HepG2 (cell line): Measurements from ENCODE around the gene CDH23. TPM values are rescaled to one million over a fixed set of nuclear protein-coding genes. Genes with fewer than 3 reads are reported as not detected.

Source experiments
- ATAC-seq: fragments of 200-7000 bp; cut with Tn5 transposase; 3 replicates; pipeline ENCODE4 v1.9.1; 2020; ENCODE audit warnings: mild to moderate bottlenecking, moderate library complexity
- BruUV-seq: library from RNA; stranded (reverse); fragments of 400-500 nt; replicated peaks from 2 replicates; lab custom pipeline; 2021; lab: Mats Ljungman, UMichigan
- CTCF ChIA-PET: fragments of 300-600 bp; formaldehyde crosslinking; extraction: SDS; loops from one replicate; lab custom pipeline; 2021; ENCODE audit warnings: low total read pairs, inconsistent platforms, low intra/inter-chr PET ratio; lab: Yijun Ruan, JAX
- POLR2A ChIA-PET: fragments of 350-600 bp; sonication (Branson Sonifier 250); formaldehyde crosslinking; loops from one replicate; lab custom pipeline; 2020; ENCODE audit warnings: antibody characterized with exemption, inconsistent platforms; lab: Yijun Ruan, JAX
- DNase-seq: peaks from one replicate; pipeline ENCODE4 v3.0.0-alpha.2; 2015; ENCODE audit warnings: low spot score
- FAIRE-seq: peaks from 3 replicates; lab custom pipeline; 2011; peaks lifted over from hg19 to GRCh38; lab: Jason Lieb, UNC
- H2AFZ ChIP-seq: one replicate; pipeline ENCODE4 v1.6.1; 2011; ENCODE audit warnings: low read length, inconsistent platforms
- H3K27ac ChIP-seq: fragments of 300-600 bp; 3 replicates; pipeline ENCODE4 v1.8.0; 2011; ENCODE audit warnings: mixed run types, mild to moderate bottlenecking, mixed read lengths, low read length, inconsistent platforms; ENCODE audit not compliant: insufficient read depth; ENCODE audit errors: extremely low read length
- H3K27me3 ChIP-seq, 2 experiments: fragments of 200-600 bp in 1 of 2; 2 replicates in 1 of 2; 3 replicates in 1 of 2; pipeline versions ENCODE4 v1.6.0 to v1.8.0; 2011; ENCODE audit warnings: low read length in 2 of 2, mild to moderate bottlenecking in 2 of 2, moderate library complexity in 2 of 2, inconsistent platforms in 1 of 2; ENCODE audit not compliant: insufficient read depth in 2 of 2, control insufficient read depth in 1 of 2
- H3K36me3 ChIP-seq, 2 experiments: fragments of 200-600 bp in 1 of 2; replicated peaks in 1 of 2; 2 replicates in 1 of 2; 3 replicates in 1 of 2; pipeline versions ENCODE4 v1.5.1 to v1.8.0; 2011; ENCODE audit warnings: low read length in 2 of 2, inconsistent platforms in 1 of 2; ENCODE audit not compliant: insufficient read depth in 2 of 2, control insufficient read depth in 1 of 2
- H3K4me1 ChIP-seq: 2 replicates; pipeline ENCODE4 v1.5.1; 2012; ENCODE audit warnings: low read length, inconsistent platforms; ENCODE audit not compliant: insufficient read depth
- H3K4me2 ChIP-seq: 2 replicates; pipeline ENCODE4 v1.6.0; 2011; ENCODE audit warnings: low read depth, low read length, inconsistent platforms
- H3K4me3 ChIP-seq, 3 experiments: fragments of 200-600 bp in 1 of 3; sonication (generic), shearing (Covaris generic) in 1 of 3; replicated peaks in 1 of 3; 2 replicates each; pipeline ENCODE4 v1.5.1; 2011 to 2016; ENCODE audit warnings: low read length in 3 of 3, inconsistent platforms in 2 of 3, low read depth in 2 of 3, mild to moderate bottlenecking in 2 of 3, control low read depth in 1 of 3, mixed read lengths in 1 of 3; ENCODE audit not compliant: insufficient read depth in 1 of 3
- H3K79me2 ChIP-seq: one replicate; pipeline ENCODE4 v1.6.1; 2011; ENCODE audit warnings: low read length, inconsistent platforms; ENCODE audit not compliant: insufficient read depth
- H3K9ac ChIP-seq: 2 replicates; pipeline ENCODE4 v1.6.0; 2011; ENCODE audit warnings: mild to moderate bottlenecking, low read depth, low read length, inconsistent platforms; ENCODE audit not compliant: insufficient read depth
- H3K9me3 ChIP-seq: 2 replicates; pipeline ENCODE4 v1.5.1; 2012; ENCODE audit warnings: mild to moderate bottlenecking, low read length
- H4K20me1 ChIP-seq: 2 replicates; pipeline ENCODE4 v1.6.0; 2011; ENCODE audit warnings: inconsistent platforms, mild to moderate bottlenecking, low read length, moderate library complexity; ENCODE audit not compliant: insufficient read depth
- EED ChIP-seq: sonication (generic); formaldehyde crosslinking; IDR thresholded peaks from 2 replicates; pipeline ENCODE4 v1.5.0; 2020; ENCODE audit warnings: mild to moderate bottlenecking, missing genetic modification reagents
- HNRNPH1 ChIP-seq: fragments of 200-400 bp; formaldehyde crosslinking; optimal IDR thresholded peaks from 2 replicates; pipeline ENCODE3; 2017; ENCODE audit warnings: mild to moderate bottlenecking, low read depth, low read length
- ISL2 ChIP-seq: sonication (generic); formaldehyde crosslinking; IDR thresholded peaks from 2 replicates; pipeline ENCODE4 v1.5.0; 2020; ENCODE audit warnings: missing genetic modification reagents
- TBX3 ChIP-seq: fragments of 450-650 bp; IDR thresholded peaks from 2 replicates; pipeline ENCODE4 v1.6.1; 2017; ENCODE audit warnings: antibody characterized with exemption, mild to moderate bottlenecking, inconsistent platforms, borderline replicate concordance
- ZC3H13 ChIP-seq: sonication (generic); formaldehyde crosslinking; IDR thresholded peaks from 2 replicates; pipeline ENCODE4 v1.8.1; 2023; ENCODE audit warnings: mild to moderate bottlenecking, missing genetic modification reagents, moderate library complexity
- ZNF205 ChIP-seq: IDR thresholded peaks from 2 replicates; pipeline ENCODE4 v1.6.1; 2018; ENCODE audit warnings: missing biosample characterization, missing genetic modification reagents
- ZNF207 ChIP-seq: fragments of 450-650 bp; IDR thresholded peaks from 2 replicates; pipeline ENCODE4 v1.6.1; 2016; ENCODE audit warnings: antibody characterized with exemption, borderline replicate concordance
- ZNF33A ChIP-seq: sonication (generic); formaldehyde crosslinking; IDR thresholded peaks from 2 replicates; pipeline ENCODE4 v1.5.1; 2020; ENCODE audit warnings: missing genetic modification reagents, mild to moderate bottlenecking, moderate library complexity, borderline replicate concordance
- ZNF441 ChIP-seq: sonication (generic); formaldehyde crosslinking; IDR thresholded peaks from 2 replicates; pipeline ENCODE4 v1.7.0; 2021; ENCODE audit warnings: missing genetic modification reagents, borderline replicate concordance
- ZNF766 ChIP-seq: sonication (generic); formaldehyde crosslinking; IDR thresholded peaks from 2 replicates; pipeline ENCODE4 v1.5.0; 2020; ENCODE audit warnings: missing genetic modification reagents, borderline replicate concordance
- WGBS: methylation state at CpG from one replicate; pipeline ENCODE4 v1.1.6; 2017; ENCODE audit warnings: low lambda C conversion rate; 5-methylcytosine and 5-hydroxymethylcytosine counted together
- in situ Hi-C: cut with HindIII; loops from 2 replicates; pipeline ENCODE4 v1.10.0; 2017; ENCODE audit warnings: low pct_unique_long_range_greater_than_20kb; ENCODE audit not compliant: extremely low pct_ligation_motif_present
- intact Hi-C: fragments of 100-400 bp; cut with micrococcal nuclease; formaldehyde crosslinking; loops from one replicate; pipeline ENCODE4 v1.10.0; 2022; ENCODE audit not compliant: unreplicated experiment
- polyA plus RNA-seq, 8 experiments: library from polyadenylated mRNA; depleted of rRNA in 3 of 8; stranded (reverse) in 7 of 8; unstranded in 1 of 8; fragments of >200 nt; fragmentation: Illumina TruSeq in 4 of 8; extraction: Trizol in 4 of 8; gene quantifications; 2 replicates each; pipeline versions ENCODE4 v1.2.1 to v1.2.3, GENCODE V29; 2011 to 2016; ENCODE audit warnings: low read depth in 4 of 8, missing spikeins in 1 of 8, mixed read lengths in 1 of 8; ENCODE audit not compliant: insufficient read depth in 1 of 8
- total RNA-seq, 5 experiments: library from RNA; depleted of rRNA; stranded (reverse); fragments of >200 nt; fragmentation: Illumina TruSeq; extraction: Trizol; gene quantifications; 2 replicates each; pipeline ENCODE4 v1.2.3, GENCODE V29; 2016; ENCODE audit warnings: low read depth in 1 of 5
- TF ChIP-seq, protein P1 (sequence below): sonication (generic); formaldehyde crosslinking; IDR thresholded peaks from 2 replicates; pipeline ENCODE4 v1.8.0; 2022; ENCODE audit warnings: missing genetic modification reagents, mild to moderate bottlenecking, moderate library complexity, borderline replicate concordance
- TF ChIP-seq, protein P2 (sequence below): sonication (generic); formaldehyde crosslinking; IDR thresholded peaks from 2 replicates; pipeline ENCODE4 v1.4.0; 2020; ENCODE audit warnings: missing genetic modification reagents
- TF ChIP-seq, protein P3 (sequence below): sonication (generic); formaldehyde crosslinking; IDR thresholded peaks from 2 replicates; pipeline ENCODE4 v1.4.0; 2020; ENCODE audit warnings: mild to moderate bottlenecking, missing genetic modification reagents
- TF ChIP-seq, protein P4 (sequence below): fragments of 450-650 bp; IDR thresholded peaks from 2 replicates; pipeline ENCODE4 v1.6.1; 2016
- TF ChIP-seq, protein P5 (sequence below): sonication (generic); formaldehyde crosslinking; IDR thresholded peaks from 2 replicates; pipeline ENCODE4 v1.4.0; 2020; ENCODE audit warnings: missing genetic modification reagents, borderline replicate concordance
- TF ChIP-seq, protein P6 (sequence below): sonication (generic); formaldehyde crosslinking; IDR thresholded peaks from 2 replicates; pipeline ENCODE4 v1.5.0; 2020; ENCODE audit warnings: missing genetic modification reagents, mild to moderate bottlenecking, borderline replicate concordance

Gene CDH23
- total and polyA plus RNA-seq, 2 of the 13 experiments (the other 11 are each of a cell fraction or from before 2014, with no cell fraction given): 0.13 TPM; not detected in 1

DNA sequence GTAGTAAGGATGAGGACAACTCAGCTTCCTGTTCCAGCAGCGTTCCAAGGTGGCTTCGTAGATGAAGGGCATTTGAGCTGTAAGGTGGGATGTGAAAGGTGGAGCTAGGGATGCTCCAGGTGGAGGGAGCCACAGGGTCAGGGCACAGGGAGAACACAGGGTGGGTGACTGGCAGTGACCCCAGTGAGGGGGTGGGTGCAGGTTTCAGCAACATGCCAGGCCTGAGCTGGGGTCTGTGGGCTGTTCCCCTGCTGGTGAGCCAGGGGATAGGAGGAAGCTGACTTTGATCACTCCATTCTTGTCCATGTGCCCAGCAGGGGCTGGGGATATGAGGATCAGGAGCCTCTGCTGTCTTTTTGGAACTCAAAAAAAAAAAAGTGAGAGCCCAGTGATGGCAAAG, 33.2 kb downstream of the CDH23 start:
- Histone ChIP-seq H3K4me3 (no peak overlapping the region), H3K27me3 (peaks cover 0 to 10% of the 10 kb centered on the region in 2 experiments; a peak in 3 of 5 replicates), H2AFZ (no peak overlapping the region), H4K20me1 (peaks cover 3% of the 10 kb centered on the region; the same call in 1 of the 2 replicates), H3K36me3 (no peaks in the 10 kb centered on the region), H3K79me2 (no peaks in the 10 kb centered on the region), H3K4me2 (no peak overlapping the region), H3K27ac (no peak overlapping the region), H3K4me1 (no peaks in the 10 kb centered on the region), H3K9me3 (no peaks in the 10 kb centered on the region), H3K9ac (no peak overlapping the region)
- DNase-seq (no peak), ATAC-seq (peak; percentile 73), FAIRE-seq (no peak)
- ChIA-PET POLR2A (no interaction called here), CTCF (no interaction called here)
- in situ Hi-C loops (no loop called here), intact Hi-C loops (loop anchor here (10.0 kb wide), 1 partner anchor 115 kb away; the partner anchor contains the start of gene SLC29A3)
- BruUV-seq: no TSS peak
- 0% methylated on average over 2 of the region's 2 CpGs for WGBS
- TF ChIP-seq, protein P1, sequence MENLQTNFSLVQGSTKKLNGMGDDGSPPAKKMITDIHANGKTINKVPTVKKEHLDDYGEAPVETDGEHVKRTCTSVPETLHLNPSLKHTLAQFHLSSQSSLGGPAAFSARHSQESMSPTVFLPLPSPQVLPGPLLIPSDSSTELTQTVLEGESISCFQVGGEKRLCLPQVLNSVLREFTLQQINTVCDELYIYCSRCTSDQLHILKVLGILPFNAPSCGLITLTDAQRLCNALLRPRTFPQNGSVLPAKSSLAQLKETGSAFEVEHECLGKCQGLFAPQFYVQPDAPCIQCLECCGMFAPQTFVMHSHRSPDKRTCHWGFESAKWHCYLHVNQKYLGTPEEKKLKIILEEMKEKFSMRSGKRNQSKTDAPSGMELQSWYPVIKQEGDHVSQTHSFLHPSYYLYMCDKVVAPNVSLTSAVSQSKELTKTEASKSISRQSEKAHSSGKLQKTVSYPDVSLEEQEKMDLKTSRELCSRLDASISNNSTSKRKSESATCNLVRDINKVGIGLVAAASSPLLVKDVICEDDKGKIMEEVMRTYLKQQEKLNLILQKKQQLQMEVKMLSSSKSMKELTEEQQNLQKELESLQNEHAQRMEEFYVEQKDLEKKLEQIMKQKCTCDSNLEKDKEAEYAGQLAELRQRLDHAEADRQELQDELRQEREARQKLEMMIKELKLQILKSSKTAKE (CRISPR knock-in tag): no peak
- TF ChIP-seq, protein P2, sequence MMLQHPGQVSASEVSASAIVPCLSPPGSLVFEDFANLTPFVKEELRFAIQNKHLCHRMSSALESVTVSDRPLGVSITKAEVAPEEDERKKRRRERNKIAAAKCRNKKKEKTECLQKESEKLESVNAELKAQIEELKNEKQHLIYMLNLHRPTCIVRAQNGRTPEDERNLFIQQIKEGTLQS (CRISPR knock-in tag): no peak
- TF ChIP-seq, protein P3, sequence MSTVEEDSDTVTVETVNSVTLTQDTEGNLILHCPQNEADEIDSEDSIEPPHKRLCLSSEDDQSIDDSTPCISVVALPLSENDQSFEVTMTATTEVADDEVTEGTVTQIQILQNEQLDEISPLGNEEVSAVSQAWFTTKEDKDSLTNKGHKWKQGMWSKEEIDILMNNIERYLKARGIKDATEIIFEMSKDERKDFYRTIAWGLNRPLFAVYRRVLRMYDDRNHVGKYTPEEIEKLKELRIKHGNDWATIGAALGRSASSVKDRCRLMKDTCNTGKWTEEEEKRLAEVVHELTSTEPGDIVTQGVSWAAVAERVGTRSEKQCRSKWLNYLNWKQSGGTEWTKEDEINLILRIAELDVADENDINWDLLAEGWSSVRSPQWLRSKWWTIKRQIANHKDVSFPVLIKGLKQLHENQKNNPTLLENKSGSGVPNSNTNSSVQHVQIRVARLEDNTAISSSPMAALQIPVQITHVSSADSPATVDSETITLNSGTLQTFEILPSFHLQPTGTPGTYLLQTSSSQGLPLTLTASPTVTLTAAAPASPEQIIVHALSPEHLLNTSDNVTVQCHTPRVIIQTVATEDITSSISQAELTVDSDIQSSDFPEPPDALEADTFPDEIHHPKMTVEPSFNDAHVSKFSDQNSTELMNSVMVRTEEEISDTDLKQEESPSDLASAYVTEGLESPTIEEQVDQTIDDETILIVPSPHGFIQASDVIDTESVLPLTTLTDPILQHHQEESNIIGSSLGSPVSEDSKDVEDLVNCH (CRISPR knock-in tag): no peak
- no peak for TF ChIP-seq HNRNPH1
- TF ChIP-seq ZNF766 (CRISPR knock-in tag): no peak
- TF ChIP-seq TBX3: no peak
- no peak for TF ChIP-seq ZNF33A
- no peak for TF ChIP-seq ZNF205
- TF ChIP-seq ISL2 (CRISPR knock-in tag): no peak
- TF ChIP-seq, protein P4, sequence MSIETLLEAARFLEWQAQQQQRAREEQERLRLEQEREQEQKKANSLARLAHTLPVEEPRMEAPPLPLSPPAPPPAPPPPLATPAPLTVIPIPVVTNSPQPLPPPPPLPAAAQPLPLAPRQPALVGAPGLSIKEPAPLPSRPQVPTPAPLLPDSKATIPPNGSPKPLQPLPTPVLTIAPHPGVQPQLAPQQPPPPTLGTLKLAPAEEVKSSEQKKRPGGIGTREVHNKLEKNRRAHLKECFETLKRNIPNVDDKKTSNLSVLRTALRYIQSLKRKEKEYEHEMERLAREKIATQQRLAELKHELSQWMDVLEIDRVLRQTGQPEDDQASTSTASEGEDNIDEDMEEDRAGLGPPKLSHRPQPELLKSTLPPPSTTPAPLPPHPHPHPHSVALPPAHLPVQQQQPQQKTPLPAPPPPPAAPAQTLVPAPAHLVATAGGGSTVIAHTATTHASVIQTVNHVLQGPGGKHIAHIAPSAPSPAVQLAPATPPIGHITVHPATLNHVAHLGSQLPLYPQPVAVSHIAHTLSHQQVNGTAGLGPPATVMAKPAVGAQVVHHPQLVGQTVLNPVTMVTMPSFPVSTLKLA: no peak
- TF ChIP-seq ZC3H13 (CRISPR knock-in tag): no peak
- TF ChIP-seq ZNF207: no peak
- TF ChIP-seq, protein P5, sequence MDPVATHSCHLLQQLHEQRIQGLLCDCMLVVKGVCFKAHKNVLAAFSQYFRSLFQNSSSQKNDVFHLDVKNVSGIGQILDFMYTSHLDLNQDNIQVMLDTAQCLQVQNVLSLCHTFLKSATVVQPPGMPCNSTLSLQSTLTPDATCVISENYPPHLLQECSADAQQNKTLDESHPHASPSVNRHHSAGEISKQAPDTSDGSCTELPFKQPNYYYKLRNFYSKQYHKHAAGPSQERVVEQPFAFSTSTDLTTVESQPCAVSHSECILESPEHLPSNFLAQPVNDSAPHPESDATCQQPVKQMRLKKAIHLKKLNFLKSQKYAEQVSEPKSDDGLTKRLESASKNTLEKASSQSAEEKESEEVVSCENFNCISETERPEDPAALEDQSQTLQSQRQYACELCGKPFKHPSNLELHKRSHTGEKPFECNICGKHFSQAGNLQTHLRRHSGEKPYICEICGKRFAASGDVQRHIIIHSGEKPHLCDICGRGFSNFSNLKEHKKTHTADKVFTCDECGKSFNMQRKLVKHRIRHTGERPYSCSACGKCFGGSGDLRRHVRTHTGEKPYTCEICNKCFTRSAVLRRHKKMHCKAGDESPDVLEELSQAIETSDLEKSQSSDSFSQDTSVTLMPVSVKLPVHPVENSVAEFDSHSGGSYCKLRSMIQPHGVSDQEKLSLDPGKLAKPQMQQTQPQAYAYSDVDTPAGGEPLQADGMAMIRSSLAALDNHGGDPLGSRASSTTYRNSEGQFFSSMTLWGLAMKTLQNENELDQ (CRISPR knock-in tag): no peak
- TF ChIP-seq ZNF441 (CRISPR knock-in tag): no peak
- no peak for TF ChIP-seq EED (CRISPR knock-in tag)
- TF ChIP-seq, protein P6, sequence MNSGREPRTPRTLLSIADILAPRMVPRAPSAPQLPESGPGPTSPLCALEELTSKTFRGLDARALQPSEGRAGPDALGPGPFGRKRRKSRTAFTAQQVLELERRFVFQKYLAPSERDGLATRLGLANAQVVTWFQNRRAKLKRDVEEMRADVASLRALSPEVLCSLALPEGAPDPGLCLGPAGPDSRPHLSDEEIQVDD: no peak
